Measurements from ENCODE around the gene NAA40. TPM values are rescaled to one million over a fixed set of nuclear protein-coding genes. Genes with fewer than 3 reads are reported as not detected.
"Not testable (repeated sequence)": the region's sequence is repeated elsewhere in the genome, so short reads cannot be mapped to it uniquely, and the experiment has no call there.

NAA40 gene
- total RNA-seq, 1 experiment from 2014 or later: 28.6 TPM

DNA sequence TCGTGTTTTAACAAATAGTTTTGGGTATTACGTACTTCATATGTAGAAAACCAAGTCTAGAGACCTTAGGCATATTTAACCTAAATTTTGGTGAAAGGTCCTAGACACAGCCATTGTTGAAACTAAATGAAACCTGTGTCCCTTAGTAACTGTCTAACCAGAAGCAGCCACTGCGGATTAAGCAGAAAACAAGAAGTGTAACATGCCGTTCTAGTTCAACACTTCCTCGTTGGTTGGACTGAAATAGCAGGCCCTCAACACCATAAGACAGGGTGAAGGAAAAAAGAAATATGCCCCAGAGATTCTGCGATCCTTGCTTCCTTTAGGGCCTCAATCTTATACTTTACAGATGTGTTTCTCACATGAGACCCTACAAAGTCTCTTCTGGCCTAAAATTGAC, 2.0 kb downstream of the NAA40 start:
- Histone ChIP-seq H3K4me3 (no peak overlapping the region), H3K36me3 (no peaks in the 10 kb centered on the region), H3K27ac (no peak overlapping the region), H3K27me3 (no peaks in the 10 kb centered on the region), H3K4me1 (no peaks in the 10 kb centered on the region), H3K9me3 (replicated peaks) (no peaks in the 10 kb centered on the region)
- DNase-seq: no peak

DNA sequence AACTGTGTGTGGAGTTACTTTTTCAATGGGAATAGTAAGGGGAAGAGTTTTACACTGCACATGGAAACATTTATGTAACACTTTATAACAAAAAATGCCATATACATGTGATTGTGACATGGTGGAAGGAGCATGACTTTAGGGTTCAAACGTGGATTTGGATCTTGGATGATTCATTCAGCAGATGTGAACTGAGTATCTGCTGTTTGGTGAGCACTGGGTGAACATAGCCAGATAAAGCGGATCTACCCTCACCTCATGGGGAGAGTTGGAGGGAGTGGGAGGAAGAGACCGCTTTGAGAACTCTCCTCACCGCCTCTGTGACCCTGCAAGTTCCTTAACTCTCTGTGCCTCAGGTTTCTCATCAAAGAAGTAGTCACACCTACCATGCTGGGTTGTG, 3.1 kb downstream of the NAA40 start:
- Histone ChIP-seq H3K27ac (no peak overlapping the region), H3K4me3 (no peak overlapping the region), H3K9me3 (replicated peaks) (no peaks in the 10 kb centered on the region), H3K4me1 (no peaks in the 10 kb centered on the region), H3K27me3 (no peaks in the 10 kb centered on the region), H3K36me3 (peaks cover 10% of the 10 kb centered on the region; the same call in 1 of the 2 replicates)
- no peak for DNase-seq

DNA sequence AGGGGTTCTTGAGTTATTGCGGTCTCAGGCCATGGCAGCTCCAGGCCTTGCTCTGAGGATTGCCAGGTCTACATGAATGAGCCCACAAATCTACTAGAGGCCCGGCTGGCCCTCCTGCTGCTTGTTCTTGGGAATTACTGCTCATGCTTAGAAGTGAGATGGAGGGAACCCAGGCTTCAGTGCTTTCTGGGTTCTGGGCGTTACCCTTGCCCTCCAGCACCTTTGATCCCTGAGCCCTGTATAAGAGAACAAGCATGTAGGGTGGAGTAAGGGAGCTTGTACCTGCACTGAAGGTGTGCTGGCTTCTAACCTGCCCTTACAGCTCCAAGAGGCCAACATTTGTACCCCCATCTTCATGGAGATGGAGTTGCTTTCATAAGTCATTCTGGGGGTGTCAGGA, 4.0 kb downstream of the NAA40 start:
- no peak overlapping the region for H3K4me3 ChIP-seq
- H3K9me3 ChIP-seq (replicated peaks): no peaks in the 10 kb centered on the region
- peaks cover 13% of the 10 kb centered on the region for H3K36me3 ChIP-seq
- no peaks in the 10 kb centered on the region for H3K27me3 ChIP-seq
- DNase-seq: no peak
- no peak overlapping the region for H3K27ac ChIP-seq
- no peaks in the 10 kb centered on the region for H3K4me1 ChIP-seq

DNA sequence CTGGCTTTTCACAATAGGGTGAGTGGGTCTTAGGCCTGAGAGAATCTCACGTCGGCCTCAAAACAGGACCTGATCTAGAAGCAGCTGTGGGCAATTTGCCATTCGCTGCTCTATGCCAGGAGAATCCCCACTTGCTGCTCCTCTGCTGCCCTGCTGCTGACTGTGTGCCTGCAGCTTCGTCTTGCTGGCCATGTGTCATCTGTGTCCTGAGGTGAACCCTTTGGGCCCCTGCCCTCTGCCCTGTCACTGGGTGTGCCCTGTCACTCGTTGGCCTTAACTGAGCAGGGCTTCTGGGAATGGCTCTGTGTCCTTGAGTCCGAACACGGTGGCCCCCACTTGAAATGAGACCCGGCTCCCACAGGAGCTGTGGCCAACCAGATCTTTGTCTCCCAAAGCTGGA, 6.2 kb downstream of the NAA40 start:
- Histone ChIP-seq H3K27me3 (no peaks in the 10 kb centered on the region), H3K27ac (no peak overlapping the region), H3K4me1 (no peaks in the 10 kb centered on the region), H3K36me3 (peaks cover 22% of the 10 kb centered on the region), H3K4me3 (no peak overlapping the region), H3K9me3 (replicated peaks) (no peaks in the 10 kb centered on the region)
- no peak for DNase-seq

DNA sequence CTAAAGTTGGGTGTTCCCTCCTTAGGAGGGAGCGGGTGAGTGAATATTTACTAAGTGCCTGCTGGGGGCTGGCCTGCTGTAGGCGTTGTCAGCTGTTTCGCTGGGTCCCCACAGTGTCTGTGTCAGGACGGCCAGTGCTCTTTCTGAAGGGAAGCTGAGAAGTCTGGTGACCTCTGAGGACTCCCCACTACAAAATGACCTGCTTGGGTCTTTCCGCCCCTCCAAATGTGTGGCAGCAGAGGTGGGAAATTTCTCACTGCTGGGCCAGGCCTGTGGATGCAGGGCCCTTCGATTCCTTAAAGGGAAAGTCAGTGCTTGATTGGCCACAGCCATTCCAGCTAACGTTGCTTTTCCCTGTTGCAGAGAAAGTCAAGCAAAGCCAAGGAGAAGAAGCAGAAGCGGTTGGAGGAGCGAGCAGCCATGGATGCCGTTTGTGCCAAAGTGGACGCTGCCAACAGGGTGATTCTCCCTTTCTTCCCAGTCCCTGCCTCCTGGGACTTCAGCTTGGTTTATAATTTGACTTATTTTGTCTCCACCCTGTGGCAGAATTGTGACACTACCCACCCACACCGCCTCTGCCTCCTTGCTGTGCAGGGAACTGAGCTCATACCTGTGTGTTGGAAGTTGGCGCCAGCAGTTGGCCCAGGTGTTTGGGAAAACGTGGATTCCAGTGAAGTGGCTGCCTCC, 6.8 kb downstream of the NAA40 start:
- Histone ChIP-seq H3K27me3 (no peaks in the 10 kb centered on the region), H3K9me3 (replicated peaks) (no peaks in the 10 kb centered on the region), H3K4me1 (no peaks in the 10 kb centered on the region), H3K4me3 (no peak overlapping the region), H3K27ac (no peak overlapping the region), H3K36me3 (peaks cover 22% of the 10 kb centered on the region)
- peak; percentile 60 to 74 for DNase-seq

DNA sequence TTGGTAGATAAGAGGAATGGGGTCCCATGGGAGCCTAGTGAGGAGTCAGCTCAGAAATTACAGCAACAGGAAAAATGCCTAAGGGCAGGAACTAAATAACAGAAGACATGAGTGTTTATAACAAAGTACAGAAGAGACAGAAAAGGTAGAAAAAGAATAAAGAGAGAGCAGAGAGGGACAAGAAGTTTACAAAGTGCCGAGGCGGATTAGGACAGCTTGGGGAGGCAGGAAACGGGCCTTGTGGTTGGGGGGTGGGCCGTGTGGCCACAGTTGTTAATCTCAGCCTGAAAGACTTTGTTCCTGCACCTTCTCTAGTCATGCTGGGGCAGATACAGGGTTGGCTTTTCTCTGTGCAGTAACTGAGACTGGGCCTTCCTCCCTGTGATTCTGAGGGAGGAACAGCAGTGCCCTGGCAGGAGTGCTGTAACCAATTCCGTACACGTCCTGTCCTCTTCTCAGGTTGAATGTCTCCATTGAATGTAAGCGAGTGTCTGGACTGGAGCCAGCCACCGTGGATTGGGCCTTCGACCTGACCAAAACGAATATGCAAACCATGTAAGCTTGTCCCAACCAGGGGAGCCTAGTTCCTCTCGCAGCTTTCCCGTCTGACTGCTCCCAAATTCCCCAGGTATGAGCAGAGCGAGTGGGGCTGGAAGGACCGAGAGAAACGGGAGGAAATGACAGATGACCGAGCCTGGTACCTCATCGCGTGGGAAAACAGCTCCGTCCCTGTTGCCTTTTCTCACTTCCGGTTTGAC, 13.2 kb downstream of the NAA40 start:
- Histone ChIP-seq H3K9me3 (replicated peaks) (no peaks in the 10 kb centered on the region), H3K27me3 (no peaks in the 10 kb centered on the region), H3K36me3 (peaks cover 38% of the 10 kb centered on the region), H3K4me3 (no peak overlapping the region), H3K27ac (0 out of 2 replicates have a peak overlapping the region, but pooled peaks have one; percentile 22), H3K4me1 (peaks cover 12% of the 10 kb centered on the region; the same call in 1 of the 2 replicates)
- DNase-seq: peak in 1 of 2 experiments; percentile 52

DNA sequence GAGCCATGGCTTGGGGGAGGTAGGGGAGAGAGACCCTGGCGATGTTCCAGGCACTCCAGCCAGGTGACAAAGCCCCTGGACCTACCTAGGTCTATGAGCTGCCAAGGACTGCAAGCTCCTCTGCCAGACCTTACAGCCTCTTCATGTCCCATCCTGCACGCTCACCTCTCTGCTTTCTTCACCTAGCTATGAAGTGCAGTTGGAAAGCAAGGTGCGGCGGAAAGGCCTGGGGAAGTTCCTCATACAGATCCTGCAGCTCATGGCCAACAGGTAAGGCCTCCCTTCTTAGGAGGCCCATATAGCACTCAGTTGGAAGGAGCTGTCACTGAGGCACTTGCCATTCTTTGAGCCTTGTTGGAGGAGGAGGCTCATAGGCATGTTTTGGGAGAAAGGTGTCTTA, 13.8 kb downstream of the NAA40 start:
- no peak for DNase-seq
- H3K27ac ChIP-seq: no peak overlapping the region
- peaks cover 12% of the 10 kb centered on the region; the same call in 1 of the 2 replicates for H3K4me1 ChIP-seq
- peaks cover 37% of the 10 kb centered on the region for H3K36me3 ChIP-seq
- H3K27me3 ChIP-seq: no peaks in the 10 kb centered on the region
- H3K9me3 ChIP-seq (replicated peaks): no peaks in the 10 kb centered on the region
- H3K4me3 ChIP-seq: no peak overlapping the region

DNA sequence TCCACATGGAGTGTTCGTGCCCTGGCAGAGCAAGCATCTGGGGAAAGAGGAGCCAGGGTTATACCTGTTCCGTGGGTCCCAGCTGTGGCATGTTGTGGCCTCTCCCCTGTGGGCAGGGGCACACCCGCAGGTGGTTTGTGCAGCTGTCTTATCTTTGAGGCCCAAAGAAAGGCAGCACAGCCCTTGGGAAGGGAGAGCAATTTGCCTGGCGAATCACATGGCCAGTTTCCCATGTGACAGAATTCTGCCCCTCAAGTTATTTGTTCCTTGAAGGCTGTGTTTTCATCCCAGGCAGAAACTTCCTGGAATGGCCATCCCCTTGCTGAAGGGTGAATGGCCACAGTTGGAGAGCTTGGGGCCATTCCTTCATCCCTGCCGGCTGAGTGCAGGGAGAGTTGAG, 19.2 kb downstream of the NAA40 start:
- Histone ChIP-seq H3K4me1 (peaks cover 21% of the 10 kb centered on the region), H3K4me3 (no peak overlapping the region), H3K27me3 (no peaks in the 10 kb centered on the region), H3K9me3 (replicated peaks) (no peaks in the 10 kb centered on the region), H3K36me3 (peaks cover 18% of the 10 kb centered on the region), H3K27ac (no peak overlapping the region)
- peak; percentile 52 to 56 for DNase-seq

DNA sequence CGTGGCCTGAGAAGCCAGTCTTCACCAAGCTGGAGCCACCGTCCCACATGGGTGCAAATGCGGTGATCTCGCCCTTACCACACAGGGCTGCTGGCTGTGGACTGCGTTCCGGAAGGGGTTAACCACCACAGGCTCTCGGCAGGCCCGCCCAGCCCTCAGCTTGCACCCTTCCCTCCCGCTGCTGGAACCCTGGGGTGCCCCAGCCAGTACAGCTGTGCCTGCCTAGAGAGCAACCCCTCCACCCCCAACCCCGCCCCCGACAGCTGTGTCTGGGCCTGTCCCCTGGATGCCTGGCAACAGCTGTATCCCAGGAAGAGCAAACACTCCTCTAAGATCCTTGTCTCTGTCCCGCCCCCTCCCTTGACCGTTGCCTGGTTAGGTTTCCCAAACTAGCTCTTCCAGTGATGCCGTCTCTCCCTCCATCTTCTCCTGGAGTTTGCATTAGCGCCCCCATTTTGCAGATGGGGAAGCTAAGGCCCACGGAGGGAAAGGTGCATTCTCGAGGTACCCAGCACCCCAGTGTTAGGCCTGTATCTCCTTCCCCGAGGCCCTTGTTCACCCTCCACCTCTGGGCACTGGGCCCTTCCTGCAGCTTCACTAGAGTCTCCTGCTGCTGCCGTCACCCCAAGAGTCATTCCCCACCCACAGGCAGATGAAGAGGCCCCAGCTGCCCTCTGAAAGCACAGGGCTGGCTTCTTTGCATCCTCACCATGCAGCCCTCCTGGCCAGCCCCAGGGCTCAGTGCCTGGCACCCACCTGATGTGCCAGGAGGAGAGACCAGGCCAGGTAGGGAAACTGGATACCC, 23.0 kb downstream of the NAA40 start:
- Histone ChIP-seq H3K27me3 (no peaks in the 10 kb centered on the region), H3K4me3 (no peak overlapping the region), H3K36me3 (no peaks in the 10 kb centered on the region), H3K9me3 (replicated peaks) (no peaks in the 10 kb centered on the region), H3K4me1 (peaks cover 21% of the 10 kb centered on the region), H3K27ac (peak overlapping the region; percentile 62)
- DNase-seq: peak; percentile 98 to 99

DNA sequence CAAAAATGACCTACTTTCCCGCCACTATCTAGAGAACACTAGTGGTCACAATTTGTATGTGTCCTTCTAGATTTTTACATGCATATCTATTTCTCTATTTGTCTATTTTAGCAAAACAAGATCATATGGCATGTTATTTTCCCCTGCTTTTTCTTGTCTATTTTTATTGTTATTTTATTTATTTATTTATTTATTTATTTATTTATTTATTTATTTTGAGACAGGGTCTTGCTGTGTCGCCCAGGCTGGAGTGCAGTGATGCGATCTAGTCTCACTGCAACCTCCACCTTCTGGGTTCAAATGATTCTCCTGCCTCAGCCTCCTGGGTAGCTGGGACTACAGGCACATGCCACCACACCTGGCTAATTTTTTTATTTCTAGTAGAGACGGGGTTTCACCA, 25.1 kb downstream of the NAA40 start:
- not testable (repeated sequence) for H3K27me3 ChIP-seq; H3K27ac ChIP-seq; DNase-seq; H3K36me3 ChIP-seq; H3K4me3 ChIP-seq; H3K9me3 ChIP-seq (replicated peaks)
- peaks cover 21% of the 10 kb centered on the region for H3K4me1 ChIP-seq

DNA sequence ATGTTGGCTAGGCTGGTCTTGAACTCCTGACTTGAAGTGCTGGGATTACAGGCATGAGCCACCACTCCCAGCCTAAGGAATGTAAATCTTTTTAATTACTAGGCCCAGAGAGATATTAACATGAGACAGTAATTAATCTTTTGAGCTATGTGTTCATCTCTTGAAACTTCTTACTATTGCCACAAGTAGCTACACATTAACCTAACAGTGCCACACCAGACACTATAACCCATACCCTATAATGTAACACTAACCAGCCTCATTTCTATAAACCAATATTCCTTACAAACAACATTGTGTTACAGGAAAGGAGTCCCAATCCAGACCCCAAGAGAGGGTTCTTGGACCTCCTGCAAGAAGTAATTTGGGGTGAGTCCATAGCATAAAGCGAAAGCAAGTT, 27.6 kb downstream of the NAA40 start:
- no peak overlapping the region for H3K4me3 ChIP-seq
- DNase-seq: no peak
- peaks cover 10% of the 10 kb centered on the region for H3K4me1 ChIP-seq
- no peaks in the 10 kb centered on the region for H3K27me3 ChIP-seq
- H3K36me3 ChIP-seq: no peaks in the 10 kb centered on the region
- no peaks in the 10 kb centered on the region for H3K9me3 ChIP-seq (replicated peaks)
- H3K27ac ChIP-seq: no peak overlapping the region

DNA sequence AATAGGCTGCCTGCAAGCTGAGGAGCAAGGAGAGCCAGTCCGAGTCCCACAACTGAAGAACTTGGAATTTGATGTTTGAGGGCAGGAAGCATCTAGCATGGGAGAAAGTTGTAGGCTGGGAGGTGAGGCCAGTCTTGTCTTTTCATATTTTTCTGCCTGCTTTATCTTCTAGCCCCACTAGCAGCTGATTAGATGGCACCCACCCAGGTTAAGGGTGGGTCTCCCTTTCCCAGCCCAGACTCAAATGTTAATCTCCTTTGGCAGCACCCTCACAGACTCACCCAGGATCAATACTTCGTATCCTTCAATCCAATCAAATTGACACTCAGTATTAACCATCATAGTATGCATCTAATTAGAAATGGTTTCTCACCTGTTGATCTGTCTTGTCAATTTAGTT, 30.7 kb downstream of the NAA40 start:
- Histone ChIP-seq H3K9me3 (replicated peaks) (no peaks in the 10 kb centered on the region), H3K27me3 (no peaks in the 10 kb centered on the region), H3K4me3 (no peak overlapping the region), H3K4me1 (no peaks in the 10 kb centered on the region), H3K36me3 (no peaks in the 10 kb centered on the region), H3K27ac (no peak overlapping the region)
- DNase-seq: no peak

DNA sequence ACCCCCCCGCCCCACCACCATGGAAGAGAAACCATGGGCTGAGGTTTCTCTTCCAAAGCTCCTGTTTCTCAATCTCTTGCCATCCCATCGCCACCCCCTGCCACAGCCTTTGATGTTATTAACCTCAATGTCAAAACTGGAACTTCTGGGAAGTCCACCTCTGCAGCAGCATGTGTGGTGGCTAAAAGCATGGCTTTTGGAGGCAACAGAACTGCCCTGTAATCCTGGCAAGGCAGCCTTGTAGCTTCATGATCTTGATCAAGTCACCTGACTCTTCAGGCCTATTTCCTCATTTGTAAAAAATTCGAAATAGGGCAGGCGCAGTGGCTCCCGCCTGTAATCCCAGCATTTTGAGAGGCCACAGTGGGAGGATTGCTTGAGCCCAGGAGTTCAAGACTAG, 32.1 kb downstream of the NAA40 start:
- DNase-seq: no peak

DNA sequence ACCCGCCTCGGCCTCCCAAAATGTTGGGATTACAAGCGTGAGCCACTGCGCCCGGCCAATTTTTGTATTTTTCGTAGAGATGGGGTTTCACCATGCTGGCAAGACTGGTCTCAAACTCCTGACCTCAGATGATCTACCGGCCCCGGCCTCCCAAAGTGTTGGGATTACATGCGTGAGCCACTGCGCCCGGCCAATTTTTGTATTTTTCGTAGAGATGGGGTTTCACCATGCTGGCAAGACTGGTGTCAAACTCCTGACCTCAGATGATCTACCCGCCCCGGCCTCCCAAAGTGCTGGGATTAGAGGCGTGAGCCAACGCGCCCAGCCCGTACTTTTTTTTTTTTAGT, 35.1 kb downstream of the NAA40 start:
- not testable (repeated sequence) for DNase-seq; H3K9me3 ChIP-seq (replicated peaks); H3K4me3 ChIP-seq; H3K27me3 ChIP-seq; H3K27ac ChIP-seq; H3K4me1 ChIP-seq
- peaks cover 10% of the 10 kb centered on the region; the same call in 1 of the 2 replicates for H3K36me3 ChIP-seq

More for the DNA sequence above, 32.1 kb downstream of the NAA40 start:
- Histone ChIP-seq H3K4me1 (peaks cover 2% of the 10 kb centered on the region), H3K27me3 (no peaks in the 10 kb centered on the region), H3K36me3 (peaks cover 1% of the 10 kb centered on the region; the same call in 1 of the 2 replicates), H3K9me3 (replicated peaks) (no peaks in the 10 kb centered on the region), H3K4me3 (no peak overlapping the region), H3K27ac (no peak overlapping the region)

All from SJCRH30 (cell line).